Left ventricle myocardium inferior (tissue), 1 donor: ENCODE measurements around the gene LTBP1. TPM values are rescaled to one million over a fixed set of nuclear protein-coding genes. Genes with fewer than 3 reads are reported as not detected.

ENCODE experiments used
- DNase-seq: peaks from one replicate; pipeline ENCODE4 v3.0.0-alpha.2; 2020
- H3K27ac ChIP-seq: fragments of 200-600 bp; replicated peaks from 2 replicates; pipeline ENCODE4 v1.8.0; 2021
- H3K27me3 ChIP-seq: fragments of 200-600 bp; 2 replicates; pipeline ENCODE4 v1.8.0; 2021; ENCODE audit warnings: low read depth
- H3K36me3 ChIP-seq: fragments of 200-600 bp; 2 replicates; pipeline ENCODE4 v1.8.0; 2021
- H3K4me1 ChIP-seq: fragments of 200-600 bp; 2 replicates; pipeline ENCODE4 v1.8.0; 2021
- H3K4me3 ChIP-seq: fragments of 200-600 bp; 2 replicates; pipeline ENCODE4 v1.8.0; 2021; ENCODE audit warnings: mild to moderate bottlenecking, moderate library complexity
- H3K9me3 ChIP-seq: fragments of 200-600 bp; replicated peaks from 2 replicates; pipeline ENCODE4 v1.8.0; 2021
- intact Hi-C: fragments of 100-400 bp; cut with micrococcal nuclease; formaldehyde crosslinking; loops from one replicate; pipeline ENCODE4 v1.11.0; 2022
- total RNA-seq: library from RNA; stranded (reverse); fragmentation: NEBNext Ultra II Directional; extraction: Animal tissue kit (Norgen Biotek cat#: 25700); gene quantifications from one replicate; pipeline ENCODE4 v1.2.1, GENCODE V29; 2021
- TF ChIP-seq, protein P1 (sequence below): fragments of 200-600 bp; IDR thresholded peaks from 2 replicates; pipeline ENCODE4 v1.8.0; 2021; ENCODE audit warnings: antibody characterized with exemption, mild to moderate bottlenecking, borderline replicate concordance
- donor health status: DM: no; HTN: yes; CAD: no; lungs with severe emphysema.

LTBP1 gene
- total RNA-seq, 1 donor from 2014 or later, result 88.9 TPM

DNA sequence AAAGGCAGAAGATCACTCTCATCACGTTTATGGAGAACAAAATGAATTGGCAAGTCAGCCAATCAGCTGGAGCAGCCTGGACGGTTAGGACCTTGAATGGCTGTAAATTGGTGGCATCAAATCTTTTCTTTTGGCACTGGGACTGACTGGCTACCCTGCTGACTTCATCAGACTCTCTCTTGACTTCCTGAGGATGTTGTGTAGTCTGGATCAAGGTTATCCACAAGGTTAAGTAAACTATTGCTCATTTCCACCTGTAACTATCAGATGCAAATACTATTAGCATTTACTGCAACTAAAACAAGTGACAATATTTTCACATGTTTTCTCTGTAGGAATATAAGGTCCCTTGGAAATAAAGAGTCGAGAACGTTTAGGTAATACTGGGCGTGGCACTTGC lies 395.4 kb downstream of the LTBP1 start:
- Histone ChIP-seq H3K27ac (no peak overlapping the region), H3K36me3 (peaks cover 5% of the 10 kb centered on the region), H3K27me3 (no peaks in the 10 kb centered on the region), H3K4me1 (peaks cover 18% of the 10 kb centered on the region), H3K4me3 (no peak overlapping the region), H3K9me3 (no peaks in the 10 kb centered on the region)
- TF ChIP-seq, protein P1, sequence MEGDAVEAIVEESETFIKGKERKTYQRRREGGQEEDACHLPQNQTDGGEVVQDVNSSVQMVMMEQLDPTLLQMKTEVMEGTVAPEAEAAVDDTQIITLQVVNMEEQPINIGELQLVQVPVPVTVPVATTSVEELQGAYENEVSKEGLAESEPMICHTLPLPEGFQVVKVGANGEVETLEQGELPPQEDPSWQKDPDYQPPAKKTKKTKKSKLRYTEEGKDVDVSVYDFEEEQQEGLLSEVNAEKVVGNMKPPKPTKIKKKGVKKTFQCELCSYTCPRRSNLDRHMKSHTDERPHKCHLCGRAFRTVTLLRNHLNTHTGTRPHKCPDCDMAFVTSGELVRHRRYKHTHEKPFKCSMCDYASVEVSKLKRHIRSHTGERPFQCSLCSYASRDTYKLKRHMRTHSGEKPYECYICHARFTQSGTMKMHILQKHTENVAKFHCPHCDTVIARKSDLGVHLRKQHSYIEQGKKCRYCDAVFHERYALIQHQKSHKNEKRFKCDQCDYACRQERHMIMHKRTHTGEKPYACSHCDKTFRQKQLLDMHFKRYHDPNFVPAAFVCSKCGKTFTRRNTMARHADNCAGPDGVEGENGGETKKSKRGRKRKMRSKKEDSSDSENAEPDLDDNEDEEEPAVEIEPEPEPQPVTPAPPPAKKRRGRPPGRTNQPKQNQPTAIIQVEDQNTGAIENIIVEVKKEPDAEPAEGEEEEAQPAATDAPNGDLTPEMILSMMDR, result no peak
- intact Hi-C loops, result no loop called here
- no peak for DNase-seq

DNA sequence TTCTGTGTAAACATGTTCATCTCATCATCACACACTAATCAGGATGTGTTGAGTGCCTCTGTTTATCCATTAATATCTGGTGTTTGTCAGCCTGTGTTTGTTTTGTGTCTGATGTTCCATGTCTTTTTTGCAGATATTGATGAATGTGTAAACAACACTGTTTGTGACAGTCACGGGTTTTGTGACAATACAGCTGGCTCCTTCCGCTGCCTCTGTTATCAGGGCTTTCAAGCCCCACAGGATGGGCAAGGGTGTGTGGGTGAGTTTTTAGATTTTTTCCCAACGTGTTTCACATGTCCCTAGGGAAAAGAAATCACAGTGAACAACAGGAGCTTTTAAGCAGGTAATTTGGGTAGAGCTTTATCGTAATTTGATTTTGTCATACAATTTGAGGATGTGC lies 396.0 kb downstream of the LTBP1 start:
- Histone ChIP-seq H3K4me1 (peaks cover 18% of the 10 kb centered on the region), H3K36me3 (peaks cover 10% of the 10 kb centered on the region), H3K27ac (no peak overlapping the region), H3K4me3 (no peak overlapping the region), H3K9me3 (no peaks in the 10 kb centered on the region), H3K27me3 (no peaks in the 10 kb centered on the region)
- DNase-seq, result no peak
- intact Hi-C loops, result no loop called here
- TF ChIP-seq, protein P1, result no peak

DNA sequence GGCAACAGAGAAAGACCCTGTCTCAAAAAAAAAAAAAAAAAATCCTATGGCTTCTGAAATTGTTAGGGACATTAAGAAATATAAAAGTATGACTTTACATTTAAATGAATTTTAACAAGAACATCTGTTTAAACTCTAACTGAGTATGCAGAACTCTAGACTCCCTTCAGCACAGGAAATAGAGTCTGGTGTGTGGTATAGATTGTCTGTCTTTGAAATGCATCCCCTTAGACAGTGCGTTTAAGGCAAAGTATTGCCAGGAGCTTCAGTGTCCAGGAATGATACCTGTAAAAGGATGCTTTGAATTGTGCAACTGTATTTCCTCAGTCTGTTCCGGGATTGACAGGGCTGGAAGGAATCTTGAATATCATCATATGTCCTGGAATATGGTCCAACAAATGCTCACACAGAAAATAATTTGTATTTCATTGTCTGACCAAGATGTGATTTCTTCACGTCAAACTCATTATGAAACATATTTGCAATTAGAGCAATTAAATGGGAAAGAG lies 396.7 kb downstream of the LTBP1 start:
- Histone ChIP-seq H3K27me3 (no peaks in the 10 kb centered on the region), H3K36me3 (peaks cover 18% of the 10 kb centered on the region), H3K27ac (no peak overlapping the region), H3K9me3 (no peaks in the 10 kb centered on the region), H3K4me3 (no peak overlapping the region), H3K4me1 (peaks cover 18% of the 10 kb centered on the region)
- TF ChIP-seq, protein P1, result no peak
- intact Hi-C loops, result no loop called here
- DNase-seq, result no peak

DNA sequence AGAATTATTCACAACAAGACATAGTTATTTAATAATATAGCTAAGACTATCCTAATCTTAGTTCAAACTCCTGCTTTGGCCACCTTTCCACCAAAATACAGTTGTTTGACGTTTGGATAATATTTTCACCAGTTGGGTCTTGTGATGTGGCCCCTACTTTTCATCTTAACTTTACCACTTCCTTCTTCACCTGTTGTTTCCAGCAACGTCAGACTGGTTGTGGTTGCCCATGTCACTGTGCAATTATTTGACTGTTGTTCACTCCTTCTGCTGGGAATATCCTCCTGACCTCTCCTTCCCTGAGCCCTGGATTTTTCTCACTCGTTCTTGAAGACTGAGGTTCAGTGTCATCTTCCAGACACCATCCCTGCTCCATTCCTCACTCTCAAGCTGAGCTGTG lies 397.5 kb downstream of the LTBP1 start:
- TF ChIP-seq, protein P1, result no peak
- no peak overlapping the region for H3K4me3 ChIP-seq

DNA sequence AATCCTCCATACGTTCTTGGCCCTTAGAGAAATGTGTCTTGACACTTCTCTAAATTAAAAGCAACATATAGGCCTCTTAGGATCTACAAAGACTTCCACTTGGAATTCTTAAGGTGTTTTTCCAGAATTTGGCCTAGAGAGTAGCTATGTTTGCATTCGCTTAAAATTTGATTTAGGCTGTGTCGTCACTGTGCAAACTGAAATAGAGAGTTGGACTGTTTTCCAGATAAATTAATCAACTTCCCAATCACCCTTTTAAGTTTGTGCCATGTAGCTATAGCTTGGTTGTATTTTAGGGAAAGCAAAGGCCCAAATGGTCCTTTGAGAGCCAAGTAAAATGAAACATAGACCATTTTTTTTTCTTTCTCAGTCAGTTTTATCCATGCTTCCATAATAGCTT lies 401.1 kb downstream of the LTBP1 start:
- TF ChIP-seq, protein P1, result no peak
- no peak overlapping the region for H3K4me3 ChIP-seq
- H3K36me3 ChIP-seq, result peaks cover 30% of the 10 kb centered on the region
- no peaks in the 10 kb centered on the region for H3K9me3 ChIP-seq
- peaks cover under 1% of the 10 kb centered on the region for H3K4me1 ChIP-seq
- intact Hi-C loops, result no loop called here
- no peak for DNase-seq
- no peaks in the 10 kb centered on the region for H3K27me3 ChIP-seq
- H3K27ac ChIP-seq, result no peak overlapping the region

More for the DNA sequence above, 397.5 kb downstream of the LTBP1 start:
- no peaks in the 10 kb centered on the region for H3K9me3 ChIP-seq
- H3K27me3 ChIP-seq, result no peaks in the 10 kb centered on the region
- intact Hi-C loops, result no loop called here
- peaks cover 18% of the 10 kb centered on the region for H3K4me1 ChIP-seq
- DNase-seq, result no peak
- H3K36me3 ChIP-seq, result peaks cover 25% of the 10 kb centered on the region
- no peak overlapping the region for H3K27ac ChIP-seq
